ENCODE results near the gene NEK3. TPM values are rescaled to one million over a fixed set of nuclear protein-coding genes. Genes with fewer than 3 reads are reported as not detected.

The NEK3 gene
- total RNA-seq, 4 donors from 2014 or later = 6.9 to 20.4 (median 9.9) TPM

DNA sequence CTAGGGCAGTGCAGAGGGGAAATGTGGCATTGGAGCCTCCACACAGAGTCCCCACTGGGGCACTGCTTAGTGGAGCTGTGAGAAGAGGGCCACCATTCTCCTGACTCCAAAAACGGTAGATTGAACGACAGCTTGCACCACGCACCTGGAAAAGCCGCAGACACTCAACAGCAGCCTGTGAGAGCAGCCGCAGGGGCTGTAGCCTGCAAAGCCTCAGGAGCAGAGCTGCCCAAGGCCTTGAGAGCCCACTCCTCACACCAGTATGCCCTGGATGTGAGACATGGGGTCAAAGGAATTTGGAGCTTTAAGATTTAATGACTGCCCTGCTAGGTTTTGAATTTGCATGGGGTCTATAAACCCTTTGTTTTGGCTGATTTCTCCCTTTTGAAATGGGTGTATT is 62.2 kb downstream of the NEK3 start:
- H3K27ac ChIP-seq = no peak overlapping the region
- no peaks in the 10 kb centered on the region for H3K9me3 ChIP-seq
- no peaks in the 10 kb centered on the region for H3K4me1 ChIP-seq
- TF ChIP-seq POLR2A (IDR thresholded peaks at IDR 0.05) = no peak
- no peak for TF ChIP-seq POLR2AphosphoS5 (IDR thresholded peaks at IDR 0.05)
- TF ChIP-seq, protein P1, sequence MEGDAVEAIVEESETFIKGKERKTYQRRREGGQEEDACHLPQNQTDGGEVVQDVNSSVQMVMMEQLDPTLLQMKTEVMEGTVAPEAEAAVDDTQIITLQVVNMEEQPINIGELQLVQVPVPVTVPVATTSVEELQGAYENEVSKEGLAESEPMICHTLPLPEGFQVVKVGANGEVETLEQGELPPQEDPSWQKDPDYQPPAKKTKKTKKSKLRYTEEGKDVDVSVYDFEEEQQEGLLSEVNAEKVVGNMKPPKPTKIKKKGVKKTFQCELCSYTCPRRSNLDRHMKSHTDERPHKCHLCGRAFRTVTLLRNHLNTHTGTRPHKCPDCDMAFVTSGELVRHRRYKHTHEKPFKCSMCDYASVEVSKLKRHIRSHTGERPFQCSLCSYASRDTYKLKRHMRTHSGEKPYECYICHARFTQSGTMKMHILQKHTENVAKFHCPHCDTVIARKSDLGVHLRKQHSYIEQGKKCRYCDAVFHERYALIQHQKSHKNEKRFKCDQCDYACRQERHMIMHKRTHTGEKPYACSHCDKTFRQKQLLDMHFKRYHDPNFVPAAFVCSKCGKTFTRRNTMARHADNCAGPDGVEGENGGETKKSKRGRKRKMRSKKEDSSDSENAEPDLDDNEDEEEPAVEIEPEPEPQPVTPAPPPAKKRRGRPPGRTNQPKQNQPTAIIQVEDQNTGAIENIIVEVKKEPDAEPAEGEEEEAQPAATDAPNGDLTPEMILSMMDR (IDR thresholded peaks at IDR 0.05) = no peak
- TF ChIP-seq EP300 (IDR thresholded peaks at IDR 0.05) = no peak
- H3K4me3 ChIP-seq = no peak overlapping the region
- WGBS = 92% methylated on average over 5 of the region's 5 CpGs
- H3K36me3 ChIP-seq = no peaks in the 10 kb centered on the region
- DNase-seq (ENCODE audit: low spot score in 2 of 2) = no peak
- no peaks in the 10 kb centered on the region for H3K27me3 ChIP-seq

DNA sequence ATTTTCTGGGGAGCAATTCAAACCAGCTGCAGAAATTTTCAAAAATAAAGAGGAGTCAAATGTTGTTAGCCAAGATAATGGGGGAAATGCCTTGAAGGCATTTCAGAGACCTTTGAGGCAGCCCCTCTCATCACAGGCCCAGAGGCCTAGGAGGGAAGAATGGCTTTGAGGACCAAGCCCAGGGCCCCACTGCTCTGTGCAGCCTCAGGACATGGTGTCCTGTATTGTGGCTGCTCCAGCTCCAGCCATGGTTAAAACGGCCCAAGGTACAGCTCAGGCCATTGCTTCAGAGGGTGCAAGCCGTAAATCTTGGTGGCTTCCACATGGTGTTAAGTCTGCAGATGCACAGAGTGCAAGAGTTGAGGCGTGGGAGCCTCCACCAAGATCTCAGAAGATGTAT is 62.6 kb downstream of the NEK3 start:
- no peaks in the 10 kb centered on the region for H3K9me3 ChIP-seq
- no peak overlapping the region for H3K27ac ChIP-seq
- whole genome bisulfite sequencing = 90% methylated on average over 3 of the region's 3 CpGs
- no peaks in the 10 kb centered on the region for H3K27me3 ChIP-seq
- DNase-seq (ENCODE audit: low spot score in 2 of 2) = no peak
- TF ChIP-seq POLR2AphosphoS5 (IDR thresholded peaks at IDR 0.05) = no peak
- TF ChIP-seq POLR2A (IDR thresholded peaks at IDR 0.05) = no peak
- TF ChIP-seq, protein P1 (IDR thresholded peaks at IDR 0.05) = no peak
- TF ChIP-seq EP300 (IDR thresholded peaks at IDR 0.05) = no peak
- no peaks in the 10 kb centered on the region for H3K4me1 ChIP-seq
- no peaks in the 10 kb centered on the region for H3K36me3 ChIP-seq
- H3K4me3 ChIP-seq = no peak overlapping the region

DNA sequence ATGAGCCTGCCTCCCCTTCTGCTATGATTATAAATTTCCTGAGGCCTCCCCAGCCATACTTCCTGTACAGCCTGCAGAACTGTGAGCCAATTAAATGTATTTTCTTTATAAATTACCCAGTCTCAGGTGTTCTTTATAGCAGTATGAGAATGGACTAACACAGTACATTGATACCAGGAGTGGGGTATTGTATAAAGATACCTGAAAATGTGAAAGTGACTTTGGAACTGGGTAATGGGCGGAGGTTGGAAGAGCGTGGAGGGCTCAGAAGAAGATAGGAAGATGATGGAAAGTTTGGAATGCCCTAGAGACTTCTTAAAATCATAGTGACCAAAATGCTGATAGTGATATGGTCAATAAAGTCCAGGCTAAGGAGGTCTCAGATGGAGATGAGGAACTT is 63.3 kb downstream of the NEK3 start:
- no peak for DNase-seq (ENCODE audit: low spot score in 2 of 2)
- H3K27me3 ChIP-seq = no peaks in the 10 kb centered on the region
- no peaks in the 10 kb centered on the region for H3K4me1 ChIP-seq
- no peaks in the 10 kb centered on the region for H3K36me3 ChIP-seq
- no peak overlapping the region for H3K27ac ChIP-seq
- TF ChIP-seq POLR2A (IDR thresholded peaks at IDR 0.05) (no peak), EP300 (IDR thresholded peaks at IDR 0.05) (no peak), POLR2AphosphoS5 (IDR thresholded peaks at IDR 0.05) (no peak)
- TF ChIP-seq, protein P1 (IDR thresholded peaks at IDR 0.05) = no peak
- no peak overlapping the region for H3K4me3 ChIP-seq
- 95% methylated on average over 2 of the region's 2 CpGs for WGBS
- no peaks in the 10 kb centered on the region for H3K9me3 ChIP-seq

DNA sequence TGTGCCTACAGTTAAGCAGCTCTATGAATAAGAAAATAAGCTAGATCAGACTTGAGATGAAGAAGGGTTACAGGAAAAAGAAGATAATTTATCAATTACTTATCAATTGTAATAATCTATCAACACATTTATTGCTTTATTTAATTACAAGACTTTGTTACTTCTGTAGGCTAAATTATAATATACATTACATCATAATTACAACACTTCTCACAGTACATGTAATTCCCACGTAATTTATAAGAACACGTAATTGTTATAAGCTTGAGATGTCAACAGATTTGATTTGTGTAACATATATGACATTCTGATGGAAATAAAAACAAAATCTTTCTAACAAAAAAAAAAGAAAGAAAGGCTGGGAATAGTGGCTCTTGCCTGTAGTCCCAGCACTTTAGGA is 67.3 kb downstream of the NEK3 start:
- 79% methylated on average over 2 of the region's 2 CpGs for WGBS
- Histone ChIP-seq H3K4me3 (no peak overlapping the region), H3K27me3 (no peaks in the 10 kb centered on the region), H3K27ac (no peak overlapping the region), H3K36me3 (no peaks in the 10 kb centered on the region), H3K9me3 (no peaks in the 10 kb centered on the region), H3K4me1 (no peaks in the 10 kb centered on the region)
- TF ChIP-seq, protein P1 (IDR thresholded peaks at IDR 0.05) = no peak
- TF ChIP-seq POLR2AphosphoS5 (IDR thresholded peaks at IDR 0.05) (no peak), EP300 (IDR thresholded peaks at IDR 0.05) (no peak), POLR2A (IDR thresholded peaks at IDR 0.05) (no peak)
- no peak for DNase-seq (ENCODE audit: low spot score in 2 of 2)

DNA sequence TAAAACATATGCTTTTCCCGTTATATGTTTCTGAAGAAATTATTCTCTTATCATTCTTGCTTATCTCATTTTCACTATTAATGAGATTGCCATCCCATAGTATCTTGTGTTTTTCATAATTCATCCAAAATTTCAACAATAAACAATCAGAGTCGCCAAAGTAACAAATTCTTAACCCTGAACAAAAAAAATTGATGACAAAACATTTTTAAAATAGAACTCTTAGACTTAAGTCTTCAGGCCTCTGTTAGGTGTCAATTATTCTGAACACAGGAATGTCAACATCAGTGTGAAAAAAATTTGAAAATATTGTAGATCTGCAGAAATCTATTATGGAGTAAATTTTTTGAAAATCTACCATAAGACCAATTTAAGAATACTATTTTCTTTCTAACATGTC is 67.9 kb downstream of the NEK3 start:
- Histone ChIP-seq H3K27ac (no peak overlapping the region), H3K4me1 (no peaks in the 10 kb centered on the region), H3K36me3 (no peaks in the 10 kb centered on the region), H3K4me3 (no peak overlapping the region), H3K27me3 (no peaks in the 10 kb centered on the region), H3K9me3 (no peaks in the 10 kb centered on the region)
- TF ChIP-seq POLR2A (IDR thresholded peaks at IDR 0.05) (no peak), POLR2AphosphoS5 (IDR thresholded peaks at IDR 0.05) (no peak), EP300 (IDR thresholded peaks at IDR 0.05) (no peak)
- TF ChIP-seq, protein P1 (IDR thresholded peaks at IDR 0.05) = no peak
- 80% methylated on average over 2 of the region's 2 CpGs for WGBS
- no peak for DNase-seq (ENCODE audit: low spot score in 2 of 2)
